HepG2 (cell line): ENCODE results near the gene AGRN. TPM values are rescaled to one million over a fixed set of nuclear protein-coding genes. Genes with fewer than 3 reads are reported as not detected.

Source experiments
- ERF ChIP-seq: IDR thresholded peaks from 2 replicates; pipeline ENCODE4 v1.6.1; 2018; ENCODE audit warnings: missing biosample characterization, missing genetic modification reagents
- FIP1L1 ChIP-seq: fragments of 200-400 bp; formaldehyde crosslinking; IDR thresholded peaks from 2 replicates; pipeline ENCODE4 v1.6.1; 2018; ENCODE audit warnings: low read depth, mild to moderate bottlenecking, low read length, moderate library complexity, borderline replicate concordance; ENCODE audit not compliant: insufficient read depth
- FOXC1 ChIP-seq: sonication (generic); formaldehyde crosslinking; IDR thresholded peaks from 2 replicates; pipeline ENCODE4 v1.8.0; 2022; ENCODE audit warnings: mild to moderate bottlenecking, missing genetic modification reagents, borderline replicate concordance
- HMG20A ChIP-seq: IDR thresholded peaks from 2 replicates; pipeline ENCODE4 v1.6.1; 2016; ENCODE audit warnings: borderline replicate concordance
- HNF4A ChIP-seq: sonication (generic); formaldehyde crosslinking; IDR thresholded peaks from 2 replicates; pipeline ENCODE4 v1.4.0; 2020; ENCODE audit warnings: missing genetic modification reagents
- HOXA3 ChIP-seq: sonication (generic); formaldehyde crosslinking; IDR thresholded peaks from 2 replicates; pipeline ENCODE4 v1.5.0; 2020; ENCODE audit warnings: missing genetic modification reagents
- RBFOX2 ChIP-seq: fragments of 200-400 bp; formaldehyde crosslinking; IDR thresholded peaks from 2 replicates; pipeline ENCODE4 v1.6.1; 2017; ENCODE audit warnings: low read depth, mild to moderate bottlenecking, low read length
- RELA ChIP-seq: sonication (generic); formaldehyde crosslinking; IDR thresholded peaks from 2 replicates; pipeline ENCODE4 v1.4.0; 2020; ENCODE audit warnings: missing genetic modification reagents
- XRCC5 ChIP-seq: fragments of 200-400 bp; formaldehyde crosslinking; optimal IDR thresholded peaks from 2 replicates; pipeline ENCODE3; 2017; ENCODE audit warnings: mild to moderate bottlenecking, low read length
- ZFY ChIP-seq: sonication (generic); formaldehyde crosslinking; IDR thresholded peaks from 2 replicates; pipeline ENCODE4 v1.4.0; 2020; ENCODE audit warnings: missing genetic modification reagents
- ZMAT3 ChIP-seq: sonication (generic); formaldehyde crosslinking; conservative IDR thresholded peaks from 2 replicates; pipeline ENCODE4 v1.7.0; 2021; ENCODE audit warnings: missing genetic modification reagents
- ZNF572 ChIP-seq: sonication (generic); formaldehyde crosslinking; IDR thresholded peaks from 2 replicates; pipeline ENCODE4 v1.5.1; 2020; ENCODE audit warnings: mild to moderate bottlenecking, missing genetic modification reagents
- ZNF629 ChIP-seq: sonication (generic); formaldehyde crosslinking; conservative IDR thresholded peaks from 2 replicates; pipeline ENCODE4 v1.5.0; 2020; ENCODE audit warnings: missing genetic modification reagents
- polyA plus RNA-seq, 8 experiments: library from polyadenylated mRNA; depleted of rRNA in 3 of 8; stranded (reverse) in 7 of 8; unstranded in 1 of 8; fragments of >200 nt; fragmentation: Illumina TruSeq in 4 of 8; extraction: Trizol in 4 of 8; gene quantifications; 2 replicates each; pipeline versions ENCODE4 v1.2.1 to v1.2.3, GENCODE V29; 2011 to 2016; ENCODE audit warnings: low read depth in 4 of 8, missing spikeins in 1 of 8, mixed read lengths in 1 of 8; ENCODE audit not compliant: insufficient read depth in 1 of 8
- total RNA-seq, 5 experiments: library from RNA; depleted of rRNA; stranded (reverse); fragments of >200 nt; fragmentation: Illumina TruSeq; extraction: Trizol; gene quantifications; 2 replicates each; pipeline ENCODE4 v1.2.3, GENCODE V29; 2016; ENCODE audit warnings: low read depth in 1 of 5
- TF ChIP-seq, protein P1 (sequence below): sonication (generic); formaldehyde crosslinking; IDR thresholded peaks from 2 replicates; pipeline ENCODE4 v1.4.0; 2020; ENCODE audit warnings: mild to moderate bottlenecking, missing genetic modification reagents
- TF ChIP-seq, protein P2 (sequence below): sonication (generic); formaldehyde crosslinking; IDR thresholded peaks from 2 replicates; pipeline ENCODE4 v1.5.1; 2020; ENCODE audit warnings: mild to moderate bottlenecking, missing genetic modification reagents, borderline replicate concordance
- TF ChIP-seq, protein P3 (sequence below), 2 experiments: IDR thresholded peaks; 2 replicates each; pipeline ENCODE4 v1.6.1; 2011 to 2012; ENCODE audit warnings: low read length in 2 of 2, borderline replicate concordance in 1 of 2, low read depth in 1 of 2, mild to moderate bottlenecking in 1 of 2, moderate library complexity in 1 of 2
- TF ChIP-seq, protein P4 (sequence below): sonication (generic); formaldehyde crosslinking; IDR thresholded peaks from 2 replicates; pipeline ENCODE4 v1.4.0; 2020; ENCODE audit warnings: mild to moderate bottlenecking, missing genetic modification reagents

Gene AGRN
- total and polyA plus RNA-seq, 2 of the 13 experiments (the other 11 are each of a cell fraction or from before 2014, with no cell fraction given), result 29.8 to 65.2 TPM

DNA sequence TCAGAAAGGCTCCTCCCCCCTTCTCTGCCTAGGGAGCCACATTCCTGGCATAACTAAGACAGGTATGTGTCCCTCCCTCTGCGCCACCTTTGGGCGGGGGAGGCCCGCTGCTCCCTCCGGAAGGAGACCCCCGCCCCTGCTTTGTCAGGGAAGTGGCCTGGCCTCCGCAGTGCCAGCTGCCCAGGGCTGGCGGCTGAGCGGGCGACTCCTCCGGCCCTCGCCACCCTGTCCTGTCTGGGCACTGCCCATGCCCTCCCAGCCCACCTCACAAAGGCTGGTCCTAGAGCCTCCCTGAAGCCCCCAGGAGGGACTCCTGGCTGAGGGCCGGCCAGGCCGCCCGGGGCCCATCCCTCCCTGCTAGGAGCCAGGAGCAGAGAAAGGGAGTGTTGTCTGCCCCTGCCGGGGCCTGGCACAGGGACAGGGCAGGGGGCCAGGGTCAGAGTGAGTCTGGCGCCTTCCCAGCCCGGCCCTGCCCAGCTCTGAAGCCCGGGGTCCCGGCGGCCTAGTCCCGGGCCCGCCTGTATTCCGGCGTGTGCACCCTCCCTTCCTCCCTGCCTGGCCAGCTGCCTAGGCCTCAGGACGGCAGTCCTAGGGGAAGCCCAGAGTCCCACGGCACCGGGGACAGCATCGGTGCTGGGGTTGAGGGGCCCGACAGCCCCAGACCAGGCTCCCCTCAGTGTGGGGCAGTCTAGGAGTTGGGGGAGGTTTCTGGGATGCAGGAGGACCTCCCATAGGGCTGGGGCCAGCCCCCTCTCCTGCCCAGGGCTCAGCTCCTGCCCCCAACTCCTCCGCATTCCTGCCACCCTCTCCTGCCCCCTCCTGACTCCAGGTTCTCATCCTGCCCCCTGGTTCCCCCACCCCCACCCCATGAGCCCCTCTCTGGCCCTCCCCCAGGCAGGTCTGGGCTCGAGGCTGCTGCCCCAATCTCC, 5.1 kb downstream of the AGRN start (continued):
- TF ChIP-seq FOXC1 (CRISPR knock-in tag), result no peak
- no peak for TF ChIP-seq ZNF572
- peak; percentile 69 for TF ChIP-seq RBFOX2
- no peak for TF ChIP-seq HMG20A
- peak; percentile 38 for TF ChIP-seq HOXA3 (CRISPR knock-in tag)
- no peak for TF ChIP-seq HNF4A (CRISPR knock-in tag)
- TF ChIP-seq, protein P1, sequence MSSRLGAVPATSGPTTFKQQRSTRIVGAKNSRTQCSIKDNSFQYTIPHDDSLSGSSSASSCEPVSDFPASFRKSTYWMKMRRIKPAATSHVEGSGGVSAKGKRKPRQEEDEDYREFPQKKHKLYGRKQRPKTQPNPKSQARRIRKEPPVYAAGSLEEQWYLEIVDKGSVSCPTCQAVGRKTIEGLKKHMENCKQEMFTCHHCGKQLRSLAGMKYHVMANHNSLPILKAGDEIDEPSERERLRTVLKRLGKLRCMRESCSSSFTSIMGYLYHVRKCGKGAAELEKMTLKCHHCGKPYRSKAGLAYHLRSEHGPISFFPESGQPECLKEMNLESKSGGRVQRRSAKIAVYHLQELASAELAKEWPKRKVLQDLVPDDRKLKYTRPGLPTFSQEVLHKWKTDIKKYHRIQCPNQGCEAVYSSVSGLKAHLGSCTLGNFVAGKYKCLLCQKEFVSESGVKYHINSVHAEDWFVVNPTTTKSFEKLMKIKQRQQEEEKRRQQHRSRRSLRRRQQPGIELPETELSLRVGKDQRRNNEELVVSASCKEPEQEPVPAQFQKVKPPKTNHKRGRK (CRISPR knock-in tag), result no peak
- TF ChIP-seq, protein P2, sequence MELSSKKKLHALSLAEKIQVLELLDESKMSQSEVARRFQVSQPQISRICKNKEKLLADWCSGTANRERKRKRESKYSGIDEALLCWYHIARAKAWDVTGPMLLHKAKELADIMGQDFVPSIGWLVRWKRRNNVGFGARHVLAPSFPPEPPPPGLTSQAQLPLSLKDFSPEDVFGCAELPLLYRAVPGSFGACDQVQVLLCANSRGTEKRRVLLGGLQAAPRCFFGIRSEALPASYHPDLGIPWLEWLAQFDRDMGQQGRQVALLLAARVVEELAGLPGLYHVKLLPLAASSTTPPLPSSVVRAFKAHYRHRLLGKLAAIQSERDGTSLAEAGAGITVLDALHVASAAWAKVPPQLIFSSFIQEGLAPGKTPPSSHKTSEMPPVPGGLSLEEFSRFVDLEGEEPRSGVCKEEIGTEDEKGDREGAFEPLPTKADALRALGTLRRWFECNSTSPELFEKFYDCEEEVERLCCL (CRISPR knock-in tag), result no peak
- TF ChIP-seq, protein P3, sequence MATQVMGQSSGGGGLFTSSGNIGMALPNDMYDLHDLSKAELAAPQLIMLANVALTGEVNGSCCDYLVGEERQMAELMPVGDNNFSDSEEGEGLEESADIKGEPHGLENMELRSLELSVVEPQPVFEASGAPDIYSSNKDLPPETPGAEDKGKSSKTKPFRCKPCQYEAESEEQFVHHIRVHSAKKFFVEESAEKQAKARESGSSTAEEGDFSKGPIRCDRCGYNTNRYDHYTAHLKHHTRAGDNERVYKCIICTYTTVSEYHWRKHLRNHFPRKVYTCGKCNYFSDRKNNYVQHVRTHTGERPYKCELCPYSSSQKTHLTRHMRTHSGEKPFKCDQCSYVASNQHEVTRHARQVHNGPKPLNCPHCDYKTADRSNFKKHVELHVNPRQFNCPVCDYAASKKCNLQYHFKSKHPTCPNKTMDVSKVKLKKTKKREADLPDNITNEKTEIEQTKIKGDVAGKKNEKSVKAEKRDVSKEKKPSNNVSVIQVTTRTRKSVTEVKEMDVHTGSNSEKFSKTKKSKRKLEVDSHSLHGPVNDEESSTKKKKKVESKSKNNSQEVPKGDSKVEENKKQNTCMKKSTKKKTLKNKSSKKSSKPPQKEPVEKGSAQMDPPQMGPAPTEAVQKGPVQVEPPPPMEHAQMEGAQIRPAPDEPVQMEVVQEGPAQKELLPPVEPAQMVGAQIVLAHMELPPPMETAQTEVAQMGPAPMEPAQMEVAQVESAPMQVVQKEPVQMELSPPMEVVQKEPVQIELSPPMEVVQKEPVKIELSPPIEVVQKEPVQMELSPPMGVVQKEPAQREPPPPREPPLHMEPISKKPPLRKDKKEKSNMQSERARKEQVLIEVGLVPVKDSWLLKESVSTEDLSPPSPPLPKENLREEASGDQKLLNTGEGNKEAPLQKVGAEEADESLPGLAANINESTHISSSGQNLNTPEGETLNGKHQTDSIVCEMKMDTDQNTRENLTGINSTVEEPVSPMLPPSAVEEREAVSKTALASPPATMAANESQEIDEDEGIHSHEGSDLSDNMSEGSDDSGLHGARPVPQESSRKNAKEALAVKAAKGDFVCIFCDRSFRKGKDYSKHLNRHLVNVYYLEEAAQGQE (IDR thresholded peaks at IDR 0.05; ENCODE audit: borderline replicate concordance in 1 of 2, low read depth in 1 of 2, low read length in 2 of 2), result no peak
- TF ChIP-seq XRCC5, result no peak
- TF ChIP-seq ZFY (CRISPR knock-in tag), result no peak
- no peak for TF ChIP-seq ZMAT3 (CRISPR knock-in tag)
- no peak for TF ChIP-seq ERF (CRISPR knock-in tag)
- TF ChIP-seq, protein P4, sequence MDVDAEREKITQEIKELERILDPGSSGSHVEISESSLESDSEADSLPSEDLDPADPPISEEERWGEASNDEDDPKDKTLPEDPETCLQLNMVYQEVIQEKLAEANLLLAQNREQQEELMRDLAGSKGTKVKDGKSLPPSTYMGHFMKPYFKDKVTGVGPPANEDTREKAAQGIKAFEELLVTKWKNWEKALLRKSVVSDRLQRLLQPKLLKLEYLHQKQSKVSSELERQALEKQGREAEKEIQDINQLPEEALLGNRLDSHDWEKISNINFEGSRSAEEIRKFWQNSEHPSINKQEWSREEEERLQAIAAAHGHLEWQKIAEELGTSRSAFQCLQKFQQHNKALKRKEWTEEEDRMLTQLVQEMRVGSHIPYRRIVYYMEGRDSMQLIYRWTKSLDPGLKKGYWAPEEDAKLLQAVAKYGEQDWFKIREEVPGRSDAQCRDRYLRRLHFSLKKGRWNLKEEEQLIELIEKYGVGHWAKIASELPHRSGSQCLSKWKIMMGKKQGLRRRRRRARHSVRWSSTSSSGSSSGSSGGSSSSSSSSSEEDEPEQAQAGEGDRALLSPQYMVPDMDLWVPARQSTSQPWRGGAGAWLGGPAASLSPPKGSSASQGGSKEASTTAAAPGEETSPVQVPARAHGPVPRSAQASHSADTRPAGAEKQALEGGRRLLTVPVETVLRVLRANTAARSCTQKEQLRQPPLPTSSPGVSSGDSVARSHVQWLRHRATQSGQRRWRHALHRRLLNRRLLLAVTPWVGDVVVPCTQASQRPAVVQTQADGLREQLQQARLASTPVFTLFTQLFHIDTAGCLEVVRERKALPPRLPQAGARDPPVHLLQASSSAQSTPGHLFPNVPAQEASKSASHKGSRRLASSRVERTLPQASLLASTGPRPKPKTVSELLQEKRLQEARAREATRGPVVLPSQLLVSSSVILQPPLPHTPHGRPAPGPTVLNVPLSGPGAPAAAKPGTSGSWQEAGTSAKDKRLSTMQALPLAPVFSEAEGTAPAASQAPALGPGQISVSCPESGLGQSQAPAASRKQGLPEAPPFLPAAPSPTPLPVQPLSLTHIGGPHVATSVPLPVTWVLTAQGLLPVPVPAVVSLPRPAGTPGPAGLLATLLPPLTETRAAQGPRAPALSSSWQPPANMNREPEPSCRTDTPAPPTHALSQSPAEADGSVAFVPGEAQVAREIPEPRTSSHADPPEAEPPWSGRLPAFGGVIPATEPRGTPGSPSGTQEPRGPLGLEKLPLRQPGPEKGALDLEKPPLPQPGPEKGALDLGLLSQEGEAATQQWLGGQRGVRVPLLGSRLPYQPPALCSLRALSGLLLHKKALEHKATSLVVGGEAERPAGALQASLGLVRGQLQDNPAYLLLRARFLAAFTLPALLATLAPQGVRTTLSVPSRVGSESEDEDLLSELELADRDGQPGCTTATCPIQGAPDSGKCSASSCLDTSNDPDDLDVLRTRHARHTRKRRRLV (CRISPR knock-in tag), result no peak
- TF ChIP-seq RELA, result no peak
- no peak for TF ChIP-seq FIP1L1
- TF ChIP-seq ZNF629, result no peak
